Measurements from ENCODE around the gene RNPEP.
"Not testable (repeated sequence)": the region's sequence is repeated elsewhere in the genome, so short reads cannot be mapped to it uniquely, and the experiment has no call there.

The RNPEP gene

GRCh38 chr1:202009326-202010179 lies 27.1 kb downstream of the RNPEP start:
- in situ Hi-C loops (cut with HindIII; ENCODE audit: low sequenced_read_pairs): no loop called here

DNA sequence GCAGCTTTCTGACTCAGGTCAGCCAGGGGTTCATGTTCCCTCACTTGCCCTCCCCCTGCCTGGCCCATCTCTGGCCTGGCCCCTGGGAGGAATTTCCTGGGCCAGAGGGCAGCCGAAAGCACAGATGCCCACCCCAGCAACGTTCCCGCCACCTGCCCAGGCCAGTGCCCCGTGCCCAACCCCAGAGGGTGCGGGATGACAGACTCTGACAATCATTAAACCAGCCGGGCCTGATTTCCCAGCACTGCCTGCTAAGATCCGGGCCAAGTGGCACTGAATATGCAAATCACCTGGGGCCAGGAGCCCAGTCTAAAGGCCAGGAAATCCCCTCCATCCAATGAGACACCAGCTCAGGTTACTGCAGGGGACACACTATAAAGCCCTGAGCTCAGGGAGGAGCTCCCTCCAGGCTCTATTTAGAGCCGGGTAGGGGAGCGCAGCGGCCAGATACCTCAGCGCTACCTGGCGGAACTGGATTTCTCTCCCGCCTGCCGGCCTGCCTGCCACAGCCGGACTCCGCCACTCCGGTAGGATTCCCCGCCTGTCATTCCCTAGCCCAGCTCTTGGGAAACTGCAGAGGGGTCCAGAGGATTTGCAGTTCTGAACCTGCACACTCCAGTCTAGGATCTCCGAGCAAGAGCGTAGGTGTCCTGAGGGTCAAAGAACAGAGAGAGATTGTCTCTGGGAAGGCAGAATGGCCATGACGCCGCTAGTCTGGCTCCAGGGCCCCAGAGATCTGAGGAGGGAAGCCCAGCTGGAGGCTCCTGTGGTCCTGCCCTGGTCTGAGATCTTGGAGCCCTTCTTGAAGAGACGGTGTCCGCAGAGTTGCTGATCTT lies 27.9 kb downstream of the RNPEP start, which contains the start of gene ELF3:
Gene ELF3 (plus strand): TSS at position 408 of the 836 bp plus-strand sequence. CDS start 550 bp downstream, outside the sequence.
- in situ Hi-C loops (cut with HindIII; ENCODE audit: low sequenced_read_pairs): no loop called here

- in situ Hi-C loops (cut with HindIII; ENCODE audit: low sequenced_read_pairs): no loop called here
Measured at GRCh38 chr1:202011994-202012393, 29.5 kb downstream of the RNPEP start.

GRCh38 chr1:202012544-202013478 lies 30.4 kb downstream of the RNPEP start:
- in situ Hi-C loops (cut with HindIII; ENCODE audit: low sequenced_read_pairs): no loop called here

DNA sequence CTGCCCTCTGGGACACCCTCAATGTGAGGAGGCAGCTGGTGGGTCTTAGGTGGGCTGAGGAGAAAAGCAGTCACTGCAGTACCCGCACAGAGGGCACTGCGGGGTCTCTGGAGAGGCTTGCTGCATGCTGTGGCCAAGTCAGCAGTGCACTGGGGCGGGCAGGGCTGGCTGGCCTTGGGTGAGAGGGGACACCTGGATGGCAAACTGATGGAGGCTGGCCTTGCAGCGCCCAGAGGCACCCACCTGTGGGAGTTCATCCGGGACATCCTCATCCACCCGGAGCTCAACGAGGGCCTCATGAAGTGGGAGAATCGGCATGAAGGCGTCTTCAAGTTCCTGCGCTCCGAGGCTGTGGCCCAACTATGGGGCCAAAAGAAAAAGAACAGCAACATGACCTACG lies 31.2 kb downstream of the RNPEP start:
- in situ Hi-C loops (cut with HindIII; ENCODE audit: low sequenced_read_pairs): no loop called here

GRCh38 chr1:202014060-202014459 lies 31.6 kb downstream of the RNPEP start:
- in situ Hi-C loops (cut with HindIII; ENCODE audit: low sequenced_read_pairs): no loop called here

DNA sequence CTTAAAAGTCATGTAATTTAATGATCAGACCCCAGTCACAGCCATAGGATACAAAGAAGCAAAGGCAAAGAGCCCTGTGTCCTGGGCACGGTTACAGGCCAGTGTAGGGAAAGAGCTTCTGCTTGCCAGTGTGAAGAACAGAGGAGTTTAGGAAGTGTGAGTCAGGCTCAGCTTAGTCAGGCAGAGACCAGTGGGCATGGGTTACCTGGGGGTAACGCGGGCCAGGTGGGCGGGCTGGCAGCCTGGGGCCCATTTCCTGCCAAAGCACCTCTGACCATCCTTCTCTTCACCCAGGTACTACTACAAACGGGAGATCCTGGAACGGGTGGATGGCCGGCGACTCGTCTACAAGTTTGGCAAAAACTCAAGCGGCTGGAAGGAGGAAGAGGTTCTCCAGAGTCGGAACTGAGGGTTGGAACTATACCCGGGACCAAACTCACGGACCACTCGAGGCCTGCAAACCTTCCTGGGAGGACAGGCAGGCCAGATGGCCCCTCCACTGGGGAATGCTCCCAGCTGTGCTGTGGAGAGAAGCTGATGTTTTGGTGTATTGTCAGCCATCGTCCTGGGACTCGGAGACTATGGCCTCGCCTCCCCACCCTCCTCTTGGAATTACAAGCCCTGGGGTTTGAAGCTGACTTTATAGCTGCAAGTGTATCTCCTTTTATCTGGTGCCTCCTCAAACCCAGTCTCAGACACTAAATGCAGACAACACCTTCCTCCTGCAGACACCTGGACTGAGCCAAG lies 32.6 kb downstream of the RNPEP start:
- in situ Hi-C loops (cut with HindIII; ENCODE audit: low sequenced_read_pairs): no loop called here

GRCh38 chr1:202015662-202015937 lies 33.2 kb downstream of the RNPEP start:
- in situ Hi-C loops (cut with HindIII; ENCODE audit: low sequenced_read_pairs): no loop called here

DNA sequence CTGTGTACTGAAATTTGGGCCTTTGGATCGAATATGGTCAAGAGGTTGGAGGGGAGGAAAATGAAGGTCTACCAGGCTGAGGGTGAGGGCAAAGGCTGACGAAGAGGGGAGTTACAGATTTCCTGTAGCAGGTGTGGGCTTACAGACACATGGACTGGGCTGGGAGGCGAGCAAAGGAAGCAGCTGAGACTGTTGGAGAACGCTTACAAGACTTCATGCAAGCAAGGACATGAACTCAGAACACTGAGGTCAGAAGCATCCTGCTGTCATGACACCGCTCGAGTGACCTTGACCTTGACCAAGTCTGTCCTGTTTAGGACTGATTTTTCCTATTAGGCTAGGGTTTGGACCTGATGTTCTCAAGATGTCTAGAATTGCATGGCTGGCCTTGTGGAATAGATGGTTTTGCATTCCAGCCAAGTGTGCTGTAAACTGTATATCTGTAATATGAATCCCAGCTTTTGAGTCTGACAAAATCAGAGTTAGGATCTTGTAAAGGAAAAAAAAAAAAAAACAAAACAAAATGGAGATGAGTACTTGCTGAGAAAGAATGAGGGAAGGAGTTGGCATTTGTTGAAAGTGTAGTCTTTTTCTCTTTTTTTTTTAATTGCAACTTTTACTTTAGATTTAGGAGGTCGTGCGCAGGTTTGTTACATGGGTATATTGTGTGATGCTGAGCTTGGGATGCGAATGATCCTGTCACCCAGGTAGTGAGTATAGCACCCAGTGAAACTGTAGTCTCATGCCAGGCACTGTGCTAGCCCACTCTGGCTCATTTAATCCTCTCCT lies 33.8 kb downstream of the RNPEP start:
- in situ Hi-C loops (cut with HindIII; ENCODE audit: low sequenced_read_pairs): no loop called here

- in situ Hi-C loops (cut with HindIII; ENCODE audit: low sequenced_read_pairs): no loop called here
Measured at GRCh38 chr1:202016811-202017748, 34.6 kb downstream of the RNPEP start.

DNA sequence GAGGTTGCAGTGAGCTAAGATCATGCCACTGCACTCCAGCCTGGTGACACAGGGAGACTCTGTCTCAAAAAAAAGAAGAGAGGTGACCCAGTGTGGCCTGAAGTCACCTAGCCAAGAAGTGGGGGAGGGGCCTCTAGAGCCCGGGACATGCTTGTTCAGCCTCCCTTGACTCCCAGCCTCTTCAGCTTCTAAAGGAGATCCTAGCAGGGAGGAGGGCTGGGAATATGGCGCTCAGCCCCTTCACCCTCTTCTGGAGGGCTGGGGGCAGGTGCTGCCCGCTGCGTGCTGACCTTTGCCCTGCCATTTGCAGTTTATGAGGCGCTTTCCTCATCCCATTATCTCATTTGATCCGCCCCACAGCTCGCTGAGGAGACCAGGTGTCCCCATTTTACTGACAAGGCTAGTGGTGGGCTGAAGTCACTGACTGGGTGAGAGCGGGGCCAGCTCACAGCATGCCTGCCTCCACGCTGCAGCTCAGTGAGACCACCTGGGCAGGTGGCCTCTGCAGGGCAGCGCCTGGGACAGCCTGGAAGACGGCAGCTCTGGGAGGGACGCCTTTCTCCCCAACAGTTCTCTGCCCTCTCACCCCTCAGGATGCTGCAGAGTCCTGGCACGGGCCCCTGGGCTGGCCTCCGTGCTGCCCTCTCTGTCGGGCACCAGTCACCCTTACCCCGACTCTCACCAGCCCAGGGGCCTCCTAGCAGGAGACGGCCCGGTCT lies 35.5 kb downstream of the RNPEP start:
- in situ Hi-C loops (cut with HindIII; ENCODE audit: low sequenced_read_pairs): no loop called here

- in situ Hi-C loops (cut with HindIII; ENCODE audit: low sequenced_read_pairs): no loop called here
Measured at GRCh38 chr1:202018468-202019234, 36.2 kb downstream of the RNPEP start.

DNA sequence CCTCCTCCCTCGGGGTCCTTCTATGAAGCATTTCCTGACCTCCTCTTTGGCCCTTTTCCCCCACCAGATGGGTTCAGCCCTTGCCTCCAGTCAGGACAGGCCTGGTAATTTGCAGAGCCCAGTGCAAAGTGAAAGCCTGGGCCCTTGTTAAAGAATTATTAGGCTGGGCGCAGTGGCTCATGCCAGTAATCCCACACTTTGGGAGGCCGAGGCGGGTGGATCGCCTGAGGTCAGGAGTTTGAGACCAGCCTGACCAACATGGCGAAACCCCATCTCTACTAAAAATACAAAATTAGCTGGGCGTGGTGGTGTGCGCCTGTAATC lies 36.7 kb downstream of the RNPEP start:
- in situ Hi-C loops (cut with HindIII; ENCODE audit: low sequenced_read_pairs): not testable (repeated sequence)

GRCh38 chr1:202023001-202023433 lies 40.6 kb downstream of the RNPEP start:
- in situ Hi-C loops (cut with HindIII; ENCODE audit: low sequenced_read_pairs): no loop called here

DNA sequence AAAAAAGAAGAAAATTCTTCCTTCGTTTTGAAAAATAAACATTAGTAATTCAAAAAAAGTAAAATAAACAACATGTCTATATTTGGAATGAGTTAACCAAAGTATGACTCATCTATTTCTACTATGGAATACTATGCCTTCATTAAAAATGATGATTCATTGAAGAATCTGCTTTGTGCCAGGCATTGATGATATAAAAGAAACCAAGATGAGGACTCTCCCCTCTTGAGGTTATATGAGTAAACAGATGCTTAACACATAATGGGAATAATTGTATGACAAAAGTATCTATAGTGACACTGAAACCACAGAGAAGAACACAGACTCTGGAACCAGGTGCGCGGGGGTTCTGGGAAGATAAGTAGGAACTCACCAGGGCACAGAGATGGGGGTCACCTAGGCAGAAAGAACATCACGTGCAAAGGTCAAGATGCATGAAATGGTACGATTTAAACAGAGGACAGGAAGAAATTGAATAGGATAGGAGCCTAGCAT lies 46.8 kb downstream of the RNPEP start:
- in situ Hi-C loops (cut with HindIII; ENCODE audit: low sequenced_read_pairs): no loop called here

GRCh38 chr1:202029727-202030126 lies 47.3 kb downstream of the RNPEP start:
- in situ Hi-C loops (cut with HindIII; ENCODE audit: low sequenced_read_pairs): no loop called here

- in situ Hi-C loops (cut with HindIII; ENCODE audit: low sequenced_read_pairs): no loop called here
Measured at GRCh38 chr1:202031796-202032195, 49.3 kb downstream of the RNPEP start.
